Measurements from ENCODE around the gene PSMB7. TPM values are rescaled to one million over a fixed set of nuclear protein-coding genes. Genes with fewer than 3 reads are reported as not detected.

PSMB7 gene
- total RNA-seq, 2 experiments from 2014 or later, result 124 to 142 TPM

GRCh38 chr9:124376329-124376728 is 38.9 kb downstream of the PSMB7 start:
- ATAC-seq (no peak), DNase-seq (no peak)
- H3K36me3 Mint-ChIP-seq, result peaks cover 16% of the 10 kb centered on the region
- H3K27me3 Mint-ChIP-seq, result no peaks in the 10 kb centered on the region
- no peak overlapping the region for H3K4me3 Mint-ChIP-seq
- no peak overlapping the region for H3K27ac Mint-ChIP-seq
- no peaks in the 10 kb centered on the region for H3K9me3 Mint-ChIP-seq (ENCODE audit: low read depth)
- CTCF ChIA-PET, result no interaction called here
- H3K4me1 Mint-ChIP-seq, result peaks cover 2% of the 10 kb centered on the region

DNA sequence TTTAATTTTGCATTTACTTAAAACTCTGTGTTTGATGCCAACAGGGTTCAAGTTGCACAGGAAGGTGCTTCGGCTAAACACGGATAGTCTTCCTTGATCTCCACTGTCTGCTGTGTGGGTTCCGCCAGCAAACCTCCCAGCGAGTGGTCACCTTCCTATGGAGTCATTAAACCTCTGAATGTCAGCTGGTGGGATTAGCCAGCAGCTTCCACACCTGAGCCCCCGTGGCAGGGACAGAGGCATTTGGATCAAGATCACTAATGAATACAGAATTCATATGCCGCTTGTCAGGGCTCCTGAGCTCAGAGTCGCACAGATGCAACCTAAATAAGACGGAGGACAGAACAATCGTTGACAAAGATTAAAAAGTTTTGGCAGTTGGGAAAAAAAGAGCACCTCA is 39.5 kb downstream of the PSMB7 start:
- DNase-seq (no peak), ATAC-seq (no peak)
- Mint-ChIP-seq H3K4me1 (no peaks in the 10 kb centered on the region), H3K27ac (no peak overlapping the region), H3K9me3 (ENCODE audit: low read depth) (no peaks in the 10 kb centered on the region), H3K36me3 (peaks cover 16% of the 10 kb centered on the region), H3K27me3 (no peaks in the 10 kb centered on the region), H3K4me3 (no peak overlapping the region)
- CTCF ChIA-PET, result interaction anchor here (0.9 kb wide), 1 partner anchor 249 kb away, joined by 3 read pairs; no protein-coding TSS in a partner anchor

- H3K4me3 Mint-ChIP-seq, result no peak overlapping the region
- H3K27me3 Mint-ChIP-seq, result no peaks in the 10 kb centered on the region
- ATAC-seq (no peak), DNase-seq (no peak)
- CTCF ChIA-PET, result interaction anchor here (1.2 kb wide), 1 partner anchor 247 kb away, joined by 4 read pairs; no protein-coding TSS in a partner anchor
- peaks cover 11% of the 10 kb centered on the region for H3K36me3 Mint-ChIP-seq
- H3K27ac Mint-ChIP-seq, result no peak overlapping the region
- no peaks in the 10 kb centered on the region for H3K9me3 Mint-ChIP-seq (ENCODE audit: low read depth)
- no peaks in the 10 kb centered on the region for H3K4me1 Mint-ChIP-seq
Observed at GRCh38 chr9:124373851-124374250, 41.4 kb downstream of the PSMB7 start.

DNA sequence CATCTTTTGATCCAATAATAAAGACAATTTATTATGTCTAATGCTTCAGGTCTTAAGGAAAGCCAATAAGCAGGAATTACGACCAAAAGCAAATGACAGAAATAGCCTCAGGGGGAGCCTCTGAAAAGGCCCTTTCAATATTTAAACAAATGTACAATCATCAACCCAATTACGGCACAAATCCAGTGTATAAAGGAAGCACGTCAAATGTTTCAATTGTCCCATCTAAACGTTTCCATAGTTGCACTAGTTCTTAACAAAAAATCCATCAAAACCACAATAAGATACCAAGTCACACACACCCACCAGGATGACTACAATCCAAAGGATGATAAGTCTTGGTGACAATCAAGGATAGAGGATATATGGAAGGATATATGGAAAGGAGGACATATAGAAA is 41.9 kb downstream of the PSMB7 start:
- no peaks in the 10 kb centered on the region for H3K4me1 Mint-ChIP-seq
- CTCF ChIA-PET, result no interaction called here
- no peaks in the 10 kb centered on the region for H3K27me3 Mint-ChIP-seq
- no peaks in the 10 kb centered on the region for H3K9me3 Mint-ChIP-seq (ENCODE audit: low read depth)
- ATAC-seq, result no peak
- DNase-seq, result no peak
- no peak overlapping the region for H3K27ac Mint-ChIP-seq
- H3K4me3 Mint-ChIP-seq, result no peak overlapping the region
- peaks cover 11% of the 10 kb centered on the region for H3K36me3 Mint-ChIP-seq

- H3K36me3 Mint-ChIP-seq, result peaks cover 11% of the 10 kb centered on the region
- CTCF ChIA-PET, result no interaction called here
- no peak overlapping the region for H3K27ac Mint-ChIP-seq
- no peaks in the 10 kb centered on the region for H3K4me1 Mint-ChIP-seq
- no peak overlapping the region for H3K4me3 Mint-ChIP-seq
- DNase-seq (no peak), ATAC-seq (no peak)
- no peaks in the 10 kb centered on the region for H3K27me3 Mint-ChIP-seq
- H3K9me3 Mint-ChIP-seq (ENCODE audit: low read depth), result no peaks in the 10 kb centered on the region
Observed at GRCh38 chr9:124372038-124372437, 43.2 kb downstream of the PSMB7 start.

DNA sequence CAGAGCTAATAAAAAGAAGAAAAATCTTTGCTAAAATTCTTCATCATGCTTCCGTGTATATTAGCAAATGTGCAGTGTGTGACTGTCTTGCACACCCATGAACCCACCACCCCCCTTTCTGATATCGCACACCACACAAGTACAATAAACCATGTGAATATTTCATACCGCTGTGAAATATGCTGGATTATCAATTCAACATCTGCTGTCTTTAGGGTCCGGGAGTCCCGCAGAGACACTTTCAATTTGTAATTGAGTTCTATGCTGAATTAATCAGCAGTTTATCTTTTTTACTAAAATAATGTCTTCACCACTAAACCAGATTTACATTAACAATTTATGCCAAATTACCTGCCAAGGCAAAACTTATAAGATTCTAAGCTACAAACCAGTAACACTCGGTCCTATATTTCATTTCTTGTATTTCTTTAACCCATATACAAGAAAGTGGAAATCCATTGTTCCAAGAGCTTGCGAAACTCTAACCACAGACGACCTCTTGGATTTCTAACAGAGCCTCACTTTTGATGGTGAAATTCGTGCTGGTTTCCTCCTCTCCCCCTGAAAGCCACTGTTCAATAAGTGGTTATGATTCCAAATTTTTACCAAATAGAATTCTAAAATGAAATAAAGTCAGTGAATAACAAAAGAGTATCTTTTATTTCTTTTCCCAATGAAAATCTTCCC is 44.2 kb downstream of the PSMB7 start:
- H3K27me3 Mint-ChIP-seq, result no peaks in the 10 kb centered on the region
- H3K27ac Mint-ChIP-seq, result no peak overlapping the region
- no peaks in the 10 kb centered on the region for H3K9me3 Mint-ChIP-seq (ENCODE audit: low read depth)
- H3K4me1 Mint-ChIP-seq, result no peaks in the 10 kb centered on the region
- H3K4me3 Mint-ChIP-seq, result no peak overlapping the region
- ATAC-seq, result no peak
- peaks cover 9% of the 10 kb centered on the region for H3K36me3 Mint-ChIP-seq
- CTCF ChIA-PET, result no interaction called here
- no peak for DNase-seq

DNA sequence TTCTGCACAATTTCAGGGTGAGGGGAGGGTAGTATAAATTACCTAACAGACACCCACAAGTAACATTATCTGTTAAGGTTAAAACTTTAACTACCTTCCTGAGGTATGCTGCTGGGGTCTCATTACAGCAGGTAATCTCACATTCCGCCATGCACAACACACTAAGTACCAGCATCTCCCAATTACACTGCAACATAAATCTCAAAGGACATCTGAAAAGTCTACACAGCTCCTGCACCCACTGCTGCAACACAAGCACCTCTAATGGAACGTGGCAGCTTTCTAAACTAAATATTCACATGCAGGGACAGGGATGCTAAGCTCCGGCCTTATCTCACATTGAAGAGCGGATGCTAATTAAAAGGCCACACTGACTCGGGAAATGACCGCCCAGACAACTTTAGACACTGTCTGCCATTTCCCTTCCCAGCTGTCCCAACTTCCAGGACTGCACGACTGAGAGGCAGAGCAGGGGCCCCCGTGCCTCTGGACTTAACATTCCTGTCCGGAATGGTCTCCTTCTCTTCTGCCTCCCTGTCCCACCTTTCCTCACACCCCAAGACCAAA is 45.9 kb downstream of the PSMB7 start:
- ATAC-seq (no peak), DNase-seq (no peak)
- CTCF ChIA-PET, result no interaction called here
- Mint-ChIP-seq H3K27ac (no peak overlapping the region), H3K4me1 (no peaks in the 10 kb centered on the region), H3K27me3 (no peaks in the 10 kb centered on the region), H3K4me3 (no peak overlapping the region), H3K36me3 (peaks cover 6% of the 10 kb centered on the region), H3K9me3 (ENCODE audit: low read depth) (no peaks in the 10 kb centered on the region)

- ATAC-seq (no peak), DNase-seq (no peak)
- Mint-ChIP-seq H3K4me3 (no peak overlapping the region), H3K9me3 (ENCODE audit: low read depth) (no peaks in the 10 kb centered on the region), H3K4me1 (no peaks in the 10 kb centered on the region), H3K27ac (no peak overlapping the region), H3K36me3 (peaks cover 6% of the 10 kb centered on the region), H3K27me3 (no peaks in the 10 kb centered on the region)
- CTCF ChIA-PET, result no interaction called here
Observed at GRCh38 chr9:124368692-124369091, 46.5 kb downstream of the PSMB7 start.

DNA sequence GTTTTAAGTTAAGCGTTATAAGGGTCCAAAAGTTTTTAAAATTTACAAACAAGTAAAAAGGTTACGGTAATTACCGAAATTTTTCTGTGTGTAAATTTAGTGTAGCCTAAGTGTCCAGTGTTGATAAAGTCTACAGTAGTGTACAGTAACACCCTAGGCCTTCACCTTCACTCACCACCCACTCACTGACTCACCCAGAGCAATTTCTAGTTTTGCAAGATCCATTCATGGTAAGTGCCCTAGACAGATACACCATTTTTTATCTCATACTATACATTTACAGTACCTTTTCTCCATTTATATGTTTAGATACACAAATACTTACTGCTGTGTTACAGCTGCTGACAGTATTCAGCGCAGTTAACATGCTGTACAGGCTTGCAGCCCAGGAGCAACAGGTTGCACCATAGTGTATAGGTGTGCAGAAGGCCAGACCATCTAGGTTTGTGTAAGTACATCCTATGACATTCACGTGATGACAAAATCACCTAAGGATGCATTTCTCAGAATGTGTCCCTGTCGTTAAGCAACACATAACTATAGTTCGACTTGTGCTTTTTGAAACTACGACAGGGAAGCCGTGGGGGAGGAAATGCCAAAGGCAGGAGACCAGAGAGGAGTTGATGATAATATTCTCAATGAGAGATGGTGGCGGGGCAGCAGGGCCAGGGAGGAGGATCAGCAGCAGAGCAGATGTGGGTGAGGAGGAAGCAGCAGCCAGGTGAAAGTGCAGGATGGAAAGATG is 48.6 kb downstream of the PSMB7 start:
- CTCF ChIA-PET, result no interaction called here
- H3K36me3 Mint-ChIP-seq, result peaks cover 3% of the 10 kb centered on the region
- H3K27me3 Mint-ChIP-seq, result no peaks in the 10 kb centered on the region
- H3K4me1 Mint-ChIP-seq, result no peaks in the 10 kb centered on the region
- no peak for DNase-seq
- no peak for ATAC-seq
- H3K9me3 Mint-ChIP-seq (ENCODE audit: low read depth), result no peaks in the 10 kb centered on the region
- H3K4me3 Mint-ChIP-seq, result no peak overlapping the region
- no peak overlapping the region for H3K27ac Mint-ChIP-seq

DNA sequence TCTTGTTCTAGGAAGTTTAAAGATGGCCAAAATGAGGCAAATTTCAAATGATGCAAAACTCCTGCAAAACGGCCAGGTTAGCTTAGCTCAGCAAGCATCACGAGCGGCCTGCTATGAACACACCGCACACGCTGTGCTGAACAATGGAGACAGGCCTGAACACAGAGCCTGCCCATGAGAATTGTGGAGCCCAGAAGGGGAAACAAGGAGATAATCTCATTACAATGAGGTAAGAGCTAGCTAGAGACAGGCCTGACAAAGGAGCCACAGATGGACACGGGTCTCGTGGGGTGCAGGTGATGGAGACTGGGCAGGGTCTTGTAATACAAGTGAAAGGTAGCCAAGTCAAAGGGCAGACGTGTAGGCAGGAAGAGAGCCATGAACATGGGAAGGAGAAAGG is 50.2 kb downstream of the PSMB7 start:
- Mint-ChIP-seq H3K9me3 (ENCODE audit: low read depth) (no peaks in the 10 kb centered on the region), H3K27ac (no peak overlapping the region), H3K4me3 (no peak overlapping the region), H3K27me3 (no peaks in the 10 kb centered on the region), H3K36me3 (peaks cover 3% of the 10 kb centered on the region), H3K4me1 (no peaks in the 10 kb centered on the region)
- DNase-seq (peak; percentile 22), ATAC-seq (no peak)
- CTCF ChIA-PET, result no interaction called here

GRCh38 chr9:124364141-124364540 is 51.1 kb downstream of the PSMB7 start:
- Mint-ChIP-seq H3K9me3 (ENCODE audit: low read depth) (no peaks in the 10 kb centered on the region), H3K27ac (no peak overlapping the region), H3K4me1 (peaks cover 1% of the 10 kb centered on the region), H3K4me3 (no peak overlapping the region), H3K36me3 (peaks cover 3% of the 10 kb centered on the region), H3K27me3 (no peaks in the 10 kb centered on the region)
- DNase-seq (no peak), ATAC-seq (no peak)
- CTCF ChIA-PET, result no interaction called here

DNA sequence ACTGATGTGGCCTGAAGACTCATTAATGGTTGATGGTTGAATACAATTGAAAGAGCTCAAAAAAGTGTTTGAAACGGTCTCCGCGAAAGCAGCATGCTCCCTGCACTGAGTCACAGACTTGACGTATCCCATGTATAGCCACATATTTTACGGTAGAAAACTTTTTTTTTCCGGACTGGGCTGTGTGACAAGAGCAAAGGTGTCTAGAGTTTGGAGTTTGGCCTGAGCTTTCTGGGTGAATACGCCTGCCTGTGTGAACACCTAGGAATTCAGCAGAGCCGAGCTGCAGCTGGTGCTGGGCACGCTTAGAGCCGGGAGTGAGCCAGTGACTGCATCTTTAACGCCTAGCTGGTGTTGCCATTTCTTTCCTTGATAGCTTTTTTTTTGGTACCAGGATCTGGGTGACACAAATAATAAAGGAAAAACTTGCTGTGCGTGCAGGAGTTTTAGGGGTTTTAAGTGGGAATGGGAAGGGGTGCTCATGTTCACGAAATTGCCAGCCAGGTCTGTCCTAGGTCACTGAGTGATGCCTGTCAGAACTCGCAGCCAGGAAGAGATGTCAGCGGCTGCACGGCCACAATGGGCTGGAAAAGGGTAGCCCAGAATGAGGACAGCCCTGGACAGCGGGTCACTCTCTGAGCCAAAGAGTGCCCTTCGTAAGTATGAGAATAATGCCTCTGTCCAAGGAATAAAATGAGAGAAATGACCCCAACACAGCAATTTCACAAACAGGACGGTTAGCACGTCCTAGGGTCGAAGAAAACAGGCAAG is 51.7 kb downstream of the PSMB7 start:
- Mint-ChIP-seq H3K4me3 (no peak overlapping the region), H3K9me3 (ENCODE audit: low read depth) (no peaks in the 10 kb centered on the region), H3K4me1 (peaks cover 4% of the 10 kb centered on the region), H3K27me3 (no peaks in the 10 kb centered on the region), H3K36me3 (peaks cover 3% of the 10 kb centered on the region), H3K27ac (no peak overlapping the region)
- CTCF ChIA-PET, result no interaction called here
- ATAC-seq (no peak), DNase-seq (peak; percentile 14)

- H3K4me1 Mint-ChIP-seq, result peaks cover 28% of the 10 kb centered on the region
- H3K27me3 Mint-ChIP-seq, result no peaks in the 10 kb centered on the region
- no peak overlapping the region for H3K4me3 Mint-ChIP-seq
- H3K9me3 Mint-ChIP-seq (ENCODE audit: low read depth), result no peaks in the 10 kb centered on the region
- H3K27ac Mint-ChIP-seq, result no peak overlapping the region
- peak; percentile 31 for DNase-seq
- CTCF ChIA-PET, result interaction anchor here (1.2 to 1.8 kb wide), 2 partner anchors 25 to 235 kb away, joined by 3 to 4 read pairs; no protein-coding TSS in a partner anchor
- ATAC-seq, result no peak
- H3K36me3 Mint-ChIP-seq, result peaks cover 3% of the 10 kb centered on the region
Observed at GRCh38 chr9:124361128-124361527, 54.1 kb downstream of the PSMB7 start.

Data from activated CD8-positive, alpha-beta memory T cell treated with anti-CD3 and anti-CD28 coated beads, Interleukin-2, amount 10 ng/mL, durations not matched to agents 7 days and 5 days (primary cell).